SK-N-SH treated with all-trans-retinoic acid at 6 μM for 48 hours (cell line): ENCODE measurements around the gene MAST4.

Experiments
- ATAC-seq: fragments of 200-7000 bp; cut with Tn5 transposase; 3 replicates; pipeline ENCODE4 v1.9.1; 2020; ENCODE audit warnings: mild to moderate bottlenecking, moderate library complexity
- ARNTL ChIP-seq: fragments of 450-650 bp; formaldehyde crosslinking; IDR thresholded peaks from 2 replicates; pipeline ENCODE4 v1.5.0; 2020; ENCODE audit warnings: low read depth, mild to moderate bottlenecking, moderate library complexity, borderline replicate concordance
- CREB5 ChIP-seq: fragments of 250-450 bp; sonication (Bioruptor Pico); IDR thresholded peaks from 2 replicates; pipeline ENCODE4 v1.5.1; 2020; ENCODE audit warnings: low read depth, mild to moderate bottlenecking, moderate library complexity
- CSDC2 ChIP-seq: fragments of 250-450 bp; sonication (Bioruptor Pico); IDR thresholded peaks from 2 replicates; pipeline ENCODE4 v1.5.0; 2020; ENCODE audit warnings: mild to moderate bottlenecking, moderate library complexity
- ESRRG ChIP-seq: fragments of 250-450 bp; sonication (Bioruptor Pico); IDR thresholded peaks from 2 replicates; pipeline ENCODE4 v1.6.1; 2021; ENCODE audit warnings: mild to moderate bottlenecking
- GLIS3 ChIP-seq: fragments of 250-450 bp; sonication (Bioruptor Pico); IDR thresholded peaks from 2 replicates; pipeline ENCODE4 v1.5.0; 2020; ENCODE audit warnings: mild to moderate bottlenecking, moderate library complexity
- ISL1 ChIP-seq: fragments of 250-450 bp; sonication (Bioruptor Pico); IDR thresholded peaks from 2 replicates; pipeline ENCODE4 v2.1.2; 2022; ENCODE audit warnings: mild to moderate bottlenecking, moderate library complexity
- OSR1 ChIP-seq: fragments of 250-450 bp; sonication (Bioruptor Pico); IDR thresholded peaks from 2 replicates; pipeline ENCODE4 v1.8.0; 2022; ENCODE audit warnings: moderate library complexity, mild to moderate bottlenecking, inconsistent platforms
- PATZ1 ChIP-seq: fragments of 250-450 bp; sonication (Bioruptor Pico); IDR thresholded peaks from 2 replicates; pipeline ENCODE4 v1.8.0; 2020; ENCODE audit warnings: mild to moderate bottlenecking, moderate library complexity, borderline replicate concordance
- POU6F1 ChIP-seq: fragments of 250-450 bp; sonication (Bioruptor Pico); IDR thresholded peaks from 2 replicates; pipeline ENCODE4 v1.8.0; 2021; ENCODE audit warnings: low read depth, mild to moderate bottlenecking, moderate library complexity, borderline replicate concordance
- PPARA ChIP-seq: fragments of 250-450 bp; sonication (Bioruptor Pico); IDR thresholded peaks from 2 replicates; pipeline ENCODE4 v1.5.0; 2020; ENCODE audit warnings: mild to moderate bottlenecking, borderline replicate concordance
- TCF4 ChIP-seq: fragments of 250-450 bp; sonication (Bioruptor Pico); IDR thresholded peaks from 2 replicates; pipeline ENCODE4 v1.8.0; 2021; ENCODE audit warnings: mild to moderate bottlenecking, moderate library complexity, borderline replicate concordance
- TOX ChIP-seq: fragments of 250-450 bp; sonication (Bioruptor Pico); IDR thresholded peaks from 2 replicates; pipeline ENCODE4 v1.8.0; 2021; ENCODE audit warnings: mild to moderate bottlenecking, moderate library complexity, borderline replicate concordance
- ZC3H10 ChIP-seq: fragments of 250-450 bp; sonication (Bioruptor Pico); IDR thresholded peaks from 2 replicates; pipeline ENCODE4 v1.5.1; 2021; ENCODE audit warnings: mild to moderate bottlenecking, moderate library complexity
- ZFP3 ChIP-seq: fragments of 250-450 bp; sonication (Bioruptor Pico); IDR thresholded peaks from 2 replicates; pipeline ENCODE4 v1.5.0; 2020; ENCODE audit warnings: mild to moderate bottlenecking, moderate library complexity
- ZFP30 ChIP-seq: fragments of 450-650 bp; formaldehyde crosslinking; IDR thresholded peaks from 2 replicates; pipeline ENCODE4 v1.5.0; 2022; ENCODE audit warnings: mild to moderate bottlenecking, moderate library complexity
- ZNF565 ChIP-seq: fragments of 450-650 bp; formaldehyde crosslinking; conservative IDR thresholded peaks from 2 replicates; pipeline ENCODE4 v1.5.0; 2020; ENCODE audit warnings: low read depth, mild to moderate bottlenecking, moderate library complexity
- ZNF8 ChIP-seq: fragments of 450-650 bp; formaldehyde crosslinking; IDR thresholded peaks from 2 replicates; pipeline ENCODE4 v1.5.0; 2020; ENCODE audit warnings: mild to moderate bottlenecking, moderate library complexity
- TF ChIP-seq, protein P1 (sequence below): fragments of 250-450 bp; sonication (Bioruptor Pico); IDR thresholded peaks from 2 replicates; pipeline ENCODE4 v1.5.1; 2021; ENCODE audit warnings: mild to moderate bottlenecking, moderate library complexity
- TF ChIP-seq, protein P2 (sequence below): fragments of 250-450 bp; sonication (Bioruptor Pico); IDR thresholded peaks from 2 replicates; pipeline ENCODE4 v1.5.0; 2020; ENCODE audit warnings: mild to moderate bottlenecking, moderate library complexity

Gene MAST4

GRCh38 chr5:67021031-67021430 lies 424.8 kb downstream of the MAST4 start (continued):
- TF ChIP-seq GLIS3 (CRISPR knock-in tag) (no peak), ZC3H10 (CRISPR knock-in tag) (no peak), OSR1 (no peak), ZFP30 (CRISPR knock-in tag) (no peak), ISL1 (CRISPR knock-in tag) (no peak), PPARA (CRISPR knock-in tag) (no peak), TCF4 (CRISPR knock-in tag) (no peak)

- TF ChIP-seq CSDC2 (CRISPR knock-in tag), result no peak
- TF ChIP-seq ISL1 (CRISPR knock-in tag), result no peak
- TF ChIP-seq PPARA (CRISPR knock-in tag), result no peak
- TF ChIP-seq ZFP3 (CRISPR knock-in tag), result no peak
- no peak for TF ChIP-seq ZFP30 (CRISPR knock-in tag)
- no peak for TF ChIP-seq ESRRG (CRISPR knock-in tag)
- TF ChIP-seq POU6F1 (CRISPR knock-in tag), result no peak
- TF ChIP-seq TOX (CRISPR knock-in tag), result no peak
- TF ChIP-seq TCF4 (CRISPR knock-in tag), result no peak
- TF ChIP-seq ARNTL (CRISPR knock-in tag), result no peak
- TF ChIP-seq CREB5, result no peak
- TF ChIP-seq, all 23 proteins: peak for 0
- no peak for ATAC-seq
Observed at GRCh38 chr5:67021521-67021920, 425.3 kb downstream of the MAST4 start.

- TF ChIP-seq PATZ1 (CRISPR knock-in tag) (no peak), TCF4 (CRISPR knock-in tag) (no peak), ESRRG (CRISPR knock-in tag) (no peak), OSR1 (no peak), CSDC2 (CRISPR knock-in tag) (no peak), CREB5 (no peak), ARNTL (CRISPR knock-in tag) (no peak), PPARA (CRISPR knock-in tag) (no peak)
- TF ChIP-seq, protein P1, sequence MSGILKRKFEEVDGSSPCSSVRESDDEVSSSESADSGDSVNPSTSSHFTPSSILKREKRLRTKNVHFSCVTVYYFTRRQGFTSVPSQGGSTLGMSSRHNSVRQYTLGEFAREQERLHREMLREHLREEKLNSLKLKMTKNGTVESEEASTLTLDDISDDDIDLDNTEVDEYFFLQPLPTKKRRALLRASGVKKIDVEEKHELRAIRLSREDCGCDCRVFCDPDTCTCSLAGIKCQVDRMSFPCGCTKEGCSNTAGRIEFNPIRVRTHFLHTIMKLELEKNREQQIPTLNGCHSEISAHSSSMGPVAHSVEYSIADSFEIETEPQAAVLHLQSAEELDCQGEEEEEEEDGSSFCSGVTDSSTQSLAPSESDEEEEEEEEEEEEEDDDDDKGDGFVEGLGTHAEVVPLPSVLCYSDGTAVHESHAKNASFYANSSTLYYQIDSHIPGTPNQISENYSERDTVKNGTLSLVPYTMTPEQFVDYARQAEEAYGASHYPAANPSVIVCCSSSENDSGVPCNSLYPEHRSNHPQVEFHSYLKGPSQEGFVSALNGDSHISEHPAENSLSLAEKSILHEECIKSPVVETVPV (CRISPR knock-in tag), result no peak
- ATAC-seq, result no peak
Observed at GRCh38 chr5:67021962-67022361, 425.8 kb downstream of the MAST4 start.

- ATAC-seq, result no peak
- TF ChIP-seq ZNF8 (no peak), POU6F1 (CRISPR knock-in tag) (no peak), PATZ1 (CRISPR knock-in tag) (no peak), TCF4 (CRISPR knock-in tag) (no peak), ZNF565 (no peak), CREB5 (no peak)
- TF ChIP-seq, protein P2, sequence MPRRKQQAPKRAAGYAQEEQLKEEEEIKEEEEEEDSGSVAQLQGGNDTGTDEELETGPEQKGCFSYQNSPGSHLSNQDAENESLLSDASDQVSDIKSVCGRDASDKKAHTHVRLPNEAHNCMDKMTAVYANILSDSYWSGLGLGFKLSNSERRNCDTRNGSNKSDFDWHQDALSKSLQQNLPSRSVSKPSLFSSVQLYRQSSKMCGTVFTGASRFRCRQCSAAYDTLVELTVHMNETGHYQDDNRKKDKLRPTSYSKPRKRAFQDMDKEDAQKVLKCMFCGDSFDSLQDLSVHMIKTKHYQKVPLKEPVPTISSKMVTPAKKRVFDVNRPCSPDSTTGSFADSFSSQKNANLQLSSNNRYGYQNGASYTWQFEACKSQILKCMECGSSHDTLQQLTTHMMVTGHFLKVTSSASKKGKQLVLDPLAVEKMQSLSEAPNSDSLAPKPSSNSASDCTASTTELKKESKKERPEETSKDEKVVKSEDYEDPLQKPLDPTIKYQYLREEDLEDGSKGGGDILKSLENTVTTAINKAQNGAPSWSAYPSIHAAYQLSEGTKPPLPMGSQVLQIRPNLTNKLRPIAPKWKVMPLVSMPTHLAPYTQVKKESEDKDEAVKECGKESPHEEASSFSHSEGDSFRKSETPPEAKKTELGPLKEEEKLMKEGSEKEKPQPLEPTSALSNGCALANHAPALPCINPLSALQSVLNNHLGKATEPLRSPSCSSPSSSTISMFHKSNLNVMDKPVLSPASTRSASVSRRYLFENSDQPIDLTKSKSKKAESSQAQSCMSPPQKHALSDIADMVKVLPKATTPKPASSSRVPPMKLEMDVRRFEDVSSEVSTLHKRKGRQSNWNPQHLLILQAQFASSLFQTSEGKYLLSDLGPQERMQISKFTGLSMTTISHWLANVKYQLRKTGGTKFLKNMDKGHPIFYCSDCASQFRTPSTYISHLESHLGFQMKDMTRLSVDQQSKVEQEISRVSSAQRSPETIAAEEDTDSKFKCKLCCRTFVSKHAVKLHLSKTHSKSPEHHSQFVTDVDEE (CRISPR knock-in tag), result no peak
Observed at GRCh38 chr5:67025457-67025856, 429.3 kb downstream of the MAST4 start.
